Iris pigment epithelial cell (primary cell): ENCODE measurements around the gene ZNF608.

Source experiments
- DNase-seq: peaks from one replicate; pipeline ENCODE4 v3.0.0-alpha.2; 2011; ENCODE audit warnings: low read depth

Gene ZNF608

GRCh38 chr5:124745928-124746915 lies at the start of gene ZNF608:
Gene ZNF608 (minus strand): TSS chr5:124746639. CDS start chr5:124744989, 1,650 bp downstream.
- peak; percentile 77 for DNase-seq

GRCh38 chr5:124795829-124796228 lies 49.4 kb upstream of the ZNF608 start:
- DNase-seq: no peak

GRCh38 chr5:124790895-124791732 lies 44.7 kb upstream of the ZNF608 start:
- peak; percentile 22 for DNase-seq

GRCh38 chr5:124790301-124790894 lies 44.0 kb upstream of the ZNF608 start:
- DNase-seq: peak; percentile 84

- DNase-seq: peak; percentile 43
These were observed 42.7 kb upstream of the ZNF608 start for GRCh38 chr5:124789104-124789605.

GRCh38 chr5:124783794-124784193 lies 37.4 kb upstream of the ZNF608 start:
- DNase-seq: peak; percentile 76

- DNase-seq: peak; percentile 1
These were observed 36.8 kb upstream of the ZNF608 start for GRCh38 chr5:124783285-124783684.

GRCh38 chr5:124782262-124782661 lies 35.8 kb upstream of the ZNF608 start:
- no peak for DNase-seq

- no peak for DNase-seq
These were observed 33.6 kb upstream of the ZNF608 start for GRCh38 chr5:124780011-124780410.

- DNase-seq: no peak
These were observed 27.2 kb upstream of the ZNF608 start for GRCh38 chr5:124773315-124774311.

GRCh38 chr5:124772457-124773200 lies 26.2 kb upstream of the ZNF608 start:
- DNase-seq: no peak

- DNase-seq: no peak
These were observed 25.3 kb upstream of the ZNF608 start for GRCh38 chr5:124771761-124772160.

- no peak for DNase-seq
These were observed 18.7 kb upstream of the ZNF608 start for GRCh38 chr5:124764992-124765611.

GRCh38 chr5:124764585-124764984 lies 18.1 kb upstream of the ZNF608 start:
- no peak for DNase-seq

- DNase-seq: no peak
These were observed 14.6 kb upstream of the ZNF608 start for GRCh38 chr5:124761010-124761409.

GRCh38 chr5:124760608-124761007 lies 14.2 kb upstream of the ZNF608 start:
- DNase-seq: peak; percentile 18

- DNase-seq: peak; percentile 41
These were observed 9.1 kb upstream of the ZNF608 start for GRCh38 chr5:124755565-124755964.

- DNase-seq: no peak
These were observed 8.6 kb upstream of the ZNF608 start for GRCh38 chr5:124755041-124755440.

GRCh38 chr5:124754206-124754927 lies 7.9 kb upstream of the ZNF608 start:
- no peak for DNase-seq
